Mesenteric fat pad (tissue), 1 donor: ENCODE measurements around the gene PSPN. TPM values are rescaled to one million over a fixed set of nuclear protein-coding genes. Genes with fewer than 3 reads are reported as not detected.
"Not testable (repeated sequence)": the region's sequence is repeated elsewhere in the genome, so short reads cannot be mapped to it uniquely, and the experiment has no call there.

ENCODE experiments used
- DNase-seq: peaks from one replicate; pipeline ENCODE4 v3.0.0-alpha.2; 2020; ENCODE audit warnings: low spot score
- total RNA-seq: library from RNA; stranded (reverse); fragmentation: NEBNext Ultra II Directional; extraction: Animal tissue kit (Norgen Biotek cat#: 25700); gene quantifications from one replicate; pipeline ENCODE4 v1.2.1, GENCODE V29; 2021
- donor health status: DM: yes; HTN: yes; CAD: no.

PSPN gene
- total RNA-seq, 1 donor from 2014 or later = 0.87 TPM

DNA sequence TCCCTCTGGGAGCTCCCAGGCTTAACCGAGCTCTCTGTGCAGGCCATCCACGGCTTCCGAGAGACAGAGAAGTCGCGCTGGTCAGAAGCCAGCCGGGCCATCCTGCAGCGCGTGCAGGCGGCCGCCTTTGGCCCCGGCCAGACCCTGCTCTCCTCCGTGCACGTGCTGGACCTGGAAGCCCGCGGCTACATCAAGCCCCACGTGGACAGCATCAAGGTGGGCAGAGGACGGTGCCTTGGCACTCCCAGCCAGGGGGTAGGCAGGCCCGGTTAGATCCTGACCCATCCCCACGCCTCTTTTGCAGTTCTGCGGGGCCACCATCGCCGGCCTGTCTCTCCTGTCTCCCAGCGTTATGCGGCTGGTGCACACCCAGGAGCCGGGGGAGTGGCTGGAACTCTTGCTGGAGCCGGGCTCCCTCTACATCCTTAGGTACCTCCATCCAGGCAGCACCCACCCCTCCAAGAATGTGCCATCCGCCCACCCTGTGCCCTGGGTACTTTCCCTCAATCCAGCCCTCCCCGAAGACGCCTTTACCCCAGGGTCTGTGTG lies 1.5 kb downstream of the PSPN start:
- no peak for DNase-seq

DNA sequence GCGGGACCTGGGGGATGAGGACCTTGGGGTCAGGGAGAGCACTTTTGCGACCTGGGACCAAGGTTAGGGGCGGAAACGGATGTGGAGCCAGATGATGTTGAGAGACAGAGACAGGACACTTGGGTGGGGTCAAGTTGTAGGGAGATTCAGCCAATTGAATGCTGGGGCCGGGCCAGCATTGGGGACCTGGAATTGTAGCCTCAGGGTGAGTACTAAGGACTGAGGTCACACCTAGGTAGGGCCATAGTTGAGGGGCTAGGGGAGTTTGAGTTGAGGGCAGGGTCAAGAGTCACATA lies 2.0 kb downstream of the PSPN start:
- no peak for DNase-seq

DNA sequence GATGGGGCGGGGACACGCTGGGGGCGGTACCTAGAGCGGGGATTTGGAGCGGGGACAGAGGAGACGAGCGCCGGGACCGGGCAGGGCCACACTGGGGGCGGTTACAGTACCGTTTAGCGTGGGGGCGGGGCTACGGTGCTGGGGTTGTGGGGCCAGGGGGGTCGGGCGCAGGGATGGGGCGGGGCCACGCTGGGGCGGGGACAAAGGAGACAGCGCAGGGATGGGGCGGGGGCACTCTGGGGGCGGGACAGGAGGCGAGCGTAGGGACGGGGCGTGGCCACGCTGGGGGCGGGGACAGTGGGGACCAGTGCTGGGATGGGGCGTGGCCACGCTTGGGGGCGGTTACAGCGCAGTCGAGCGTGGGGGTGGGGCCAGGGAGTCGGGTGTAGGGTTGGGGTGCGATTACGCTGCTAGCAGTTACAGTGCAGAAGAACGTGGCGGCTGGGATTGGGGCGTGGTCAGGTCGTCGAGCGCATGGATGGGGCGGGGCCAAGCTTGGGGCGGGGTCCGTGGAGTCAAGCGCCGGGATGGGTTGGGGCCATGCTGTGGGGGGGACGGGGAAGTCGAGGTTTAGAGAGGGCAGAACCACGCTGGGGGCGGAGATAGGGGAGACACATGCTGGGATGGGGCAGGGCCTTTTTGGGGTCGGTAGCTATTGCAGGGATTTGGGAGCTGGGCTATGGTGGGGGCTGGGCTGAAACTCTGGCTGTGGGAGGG lies 2.5 kb downstream of the PSPN start:
- peak; percentile 99 for DNase-seq

DNA sequence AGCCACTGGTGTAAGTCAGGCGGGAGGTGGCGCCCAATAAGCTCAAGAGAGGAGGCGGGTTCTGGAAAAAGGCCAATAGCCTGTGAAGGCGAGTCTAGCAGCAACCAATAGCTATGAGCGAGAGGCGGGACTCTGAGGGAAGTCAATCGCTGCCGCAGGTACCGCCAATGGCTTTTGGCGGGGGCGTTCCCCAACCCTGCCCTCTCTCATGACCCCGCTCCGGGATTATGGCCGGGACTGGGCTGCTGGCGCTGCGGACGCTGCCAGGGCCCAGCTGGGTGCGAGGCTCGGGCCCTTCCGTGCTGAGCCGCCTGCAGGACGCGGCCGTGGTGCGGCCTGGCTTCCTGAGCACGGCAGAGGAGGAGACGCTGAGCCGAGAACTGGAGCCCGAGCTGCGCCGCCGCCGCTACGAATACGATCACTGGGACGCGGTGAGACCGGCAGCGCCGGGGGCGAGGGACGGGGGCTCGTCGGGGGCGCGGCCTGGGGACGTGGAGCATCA lies 3.1 kb downstream of the PSPN start, which contains the start of gene ALKBH7:
Gene ALKBH7, plus strand, starts transcription at position 201 of the 502 bp plus-strand sequence. Its CDS starts 27 bp downstream, at position 228.
- DNase-seq = peak; percentile 96

DNA sequence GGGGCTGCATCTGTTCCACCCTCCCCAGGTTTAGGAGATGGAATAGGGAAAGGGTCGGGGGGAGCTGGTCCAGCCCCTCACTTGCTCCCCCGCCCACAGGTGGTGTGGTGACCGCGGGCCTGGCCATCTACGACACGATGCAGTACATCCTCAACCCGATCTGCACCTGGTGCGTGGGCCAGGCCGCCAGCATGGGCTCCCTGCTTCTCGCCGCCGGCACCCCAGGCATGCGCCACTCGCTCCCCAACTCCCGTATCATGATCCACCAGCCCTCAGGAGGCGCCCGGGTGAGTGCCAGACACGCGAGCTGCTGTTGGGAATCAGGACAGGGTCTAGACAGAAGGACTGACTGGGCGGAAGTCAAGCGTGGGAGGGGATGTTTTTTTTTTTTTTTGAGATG lies 11.4 kb downstream of the PSPN start:
- no peak for DNase-seq

DNA sequence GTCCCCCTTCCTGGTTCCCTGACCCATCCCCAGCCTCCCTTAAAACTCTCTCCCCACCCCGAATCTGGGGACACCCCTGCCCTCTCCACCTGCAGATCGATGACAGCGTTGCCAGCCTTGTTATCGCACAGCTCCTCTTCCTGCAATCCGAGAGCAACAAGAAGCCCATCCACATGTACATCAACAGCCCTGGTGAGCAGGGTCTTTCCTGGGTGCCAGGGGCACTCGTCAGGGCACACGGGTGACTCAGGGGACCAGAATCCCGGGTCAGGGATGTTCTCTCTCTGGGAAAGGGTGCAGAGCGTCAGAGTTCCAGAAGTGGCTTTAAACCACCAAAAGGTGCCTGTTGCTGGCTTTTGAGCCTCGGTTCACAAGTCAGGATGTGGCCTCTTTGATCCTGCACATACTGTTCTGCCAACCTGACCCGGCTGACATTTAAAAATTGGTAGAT lies 13.4 kb downstream of the PSPN start:
- DNase-seq = no peak

DNA sequence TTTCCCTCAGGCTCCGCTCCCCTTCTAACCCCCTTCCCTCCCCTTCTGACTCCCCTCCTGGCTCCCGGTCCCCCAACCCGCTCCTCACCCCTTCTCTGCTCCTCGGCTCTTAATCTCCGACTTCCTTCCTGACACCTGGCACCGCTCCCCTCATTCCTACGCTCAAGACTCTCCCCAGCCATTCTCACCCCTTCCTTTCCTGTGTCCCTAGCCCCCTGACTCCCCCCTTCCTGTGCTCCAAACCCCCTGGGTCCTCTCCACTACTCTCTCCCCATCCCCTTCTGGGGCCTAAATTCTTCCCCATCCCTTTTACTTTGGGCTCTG lies 13.7 kb downstream of the PSPN start:
- DNase-seq = no peak

DNA sequence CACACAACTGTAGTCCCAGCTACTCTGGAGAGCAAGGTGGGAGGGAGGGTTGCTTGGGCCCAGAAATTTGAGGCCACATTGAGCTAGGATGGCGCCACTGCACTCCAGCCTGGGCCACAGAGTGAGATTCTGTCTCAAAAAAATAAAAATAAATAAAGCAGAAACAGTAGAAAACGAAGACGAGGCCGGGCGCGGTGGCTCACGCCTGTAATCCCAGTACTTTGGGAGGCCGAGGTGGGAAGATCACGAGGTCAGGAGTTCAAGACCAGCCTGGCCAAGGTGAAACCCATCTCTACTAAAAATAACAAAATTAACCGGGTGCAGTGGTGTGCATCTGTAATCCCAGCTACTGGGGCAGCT lies 14.9 kb downstream of the PSPN start:
- not testable (repeated sequence) for DNase-seq

DNA sequence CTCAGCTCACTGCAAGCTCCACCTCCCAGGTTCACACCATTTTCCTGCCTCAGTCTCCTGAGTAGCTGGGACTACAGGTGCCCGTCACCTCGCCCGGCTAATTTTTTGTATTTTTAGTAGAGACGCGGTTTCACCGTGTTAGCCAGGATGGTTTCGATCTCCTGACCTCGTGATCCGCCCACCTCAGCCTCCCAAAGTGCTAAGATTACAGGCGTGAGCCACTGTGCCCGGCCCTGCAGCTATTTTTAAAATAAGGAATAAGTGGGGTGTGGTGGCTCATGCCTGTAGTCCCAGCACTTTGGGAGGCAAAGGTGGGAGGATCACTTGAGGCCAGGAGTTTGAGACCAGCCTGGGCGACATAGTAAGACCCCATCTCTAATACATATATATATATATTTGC lies 15.3 kb downstream of the PSPN start:
- not testable (repeated sequence) for DNase-seq

DNA sequence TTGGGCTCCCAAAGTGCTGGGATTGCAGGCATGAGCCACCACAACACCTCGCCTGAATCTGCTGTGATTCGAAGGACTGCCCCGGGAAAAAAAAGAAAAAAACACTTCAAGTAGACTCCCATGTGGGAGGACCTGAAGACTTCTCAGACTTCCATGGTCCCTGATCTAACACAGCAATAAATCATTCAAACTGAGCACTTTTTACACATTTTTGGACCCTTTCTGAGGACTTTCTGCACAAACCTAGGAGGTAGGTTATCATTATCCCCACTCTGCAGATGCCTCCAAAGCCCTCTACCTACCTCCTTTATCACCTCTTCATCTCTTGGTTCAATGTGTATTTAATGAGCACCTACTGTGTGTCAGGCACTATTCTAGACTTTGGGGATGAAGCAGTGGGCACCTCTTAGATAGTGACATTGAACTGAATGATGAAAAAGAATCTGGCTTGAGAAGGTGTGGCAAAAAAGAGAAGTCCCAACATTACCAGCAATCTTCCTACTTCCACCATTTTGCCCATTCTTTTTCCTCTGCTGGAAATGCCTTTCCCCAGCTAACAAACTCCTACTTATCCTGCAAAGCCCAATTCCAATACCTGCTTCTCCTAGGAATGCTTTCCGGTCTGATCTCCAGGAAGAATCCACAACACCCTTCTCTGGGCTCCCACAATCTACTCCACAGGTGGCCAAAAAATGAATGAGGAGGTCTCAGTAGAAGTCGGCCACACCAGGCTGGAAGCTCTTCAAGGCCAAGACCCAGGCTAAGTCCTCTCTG lies 16.0 kb downstream of the PSPN start:
- no peak for DNase-seq

DNA sequence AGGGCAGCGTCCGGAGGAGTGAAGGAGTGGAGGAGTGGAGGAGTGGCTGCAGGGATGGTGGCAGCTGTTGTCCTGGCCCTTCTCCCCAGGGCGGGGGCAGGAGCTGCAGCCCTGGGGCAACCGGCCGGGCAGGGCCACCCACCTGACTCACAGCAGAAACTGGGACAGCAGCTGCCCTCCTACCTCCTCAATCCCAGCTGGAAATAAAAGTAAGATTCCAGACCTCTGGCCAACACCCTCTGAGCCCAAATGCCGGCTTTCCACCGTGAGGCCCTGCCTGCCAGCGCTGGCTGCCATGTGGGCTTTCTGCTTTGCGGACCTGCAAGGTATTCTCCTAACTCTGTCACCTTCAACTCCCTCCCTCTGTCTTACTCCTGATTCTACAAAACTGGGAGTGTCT lies 17.7 kb downstream of the PSPN start:
- DNase-seq = no peak

DNA sequence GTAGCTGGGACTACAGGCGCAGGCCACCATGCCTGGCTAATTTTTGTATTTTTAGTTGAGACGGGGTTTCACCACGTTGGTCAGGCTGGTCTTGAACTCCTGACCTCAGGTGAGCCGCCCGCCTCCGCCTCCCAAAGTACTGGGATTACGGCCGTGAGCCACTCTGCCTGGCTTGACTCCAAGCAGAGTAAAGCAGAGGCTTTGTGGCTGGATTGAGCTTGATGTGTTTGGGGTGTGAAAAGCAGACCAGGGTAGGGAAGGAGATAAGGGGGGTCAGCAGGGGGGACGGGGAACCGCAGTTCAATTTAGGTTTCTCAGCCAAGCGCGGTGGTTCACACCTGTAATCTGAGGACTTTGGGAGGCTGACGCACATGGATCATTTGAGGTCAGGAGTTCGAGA lies 18.6 kb downstream of the PSPN start:
- DNase-seq = no peak

DNA sequence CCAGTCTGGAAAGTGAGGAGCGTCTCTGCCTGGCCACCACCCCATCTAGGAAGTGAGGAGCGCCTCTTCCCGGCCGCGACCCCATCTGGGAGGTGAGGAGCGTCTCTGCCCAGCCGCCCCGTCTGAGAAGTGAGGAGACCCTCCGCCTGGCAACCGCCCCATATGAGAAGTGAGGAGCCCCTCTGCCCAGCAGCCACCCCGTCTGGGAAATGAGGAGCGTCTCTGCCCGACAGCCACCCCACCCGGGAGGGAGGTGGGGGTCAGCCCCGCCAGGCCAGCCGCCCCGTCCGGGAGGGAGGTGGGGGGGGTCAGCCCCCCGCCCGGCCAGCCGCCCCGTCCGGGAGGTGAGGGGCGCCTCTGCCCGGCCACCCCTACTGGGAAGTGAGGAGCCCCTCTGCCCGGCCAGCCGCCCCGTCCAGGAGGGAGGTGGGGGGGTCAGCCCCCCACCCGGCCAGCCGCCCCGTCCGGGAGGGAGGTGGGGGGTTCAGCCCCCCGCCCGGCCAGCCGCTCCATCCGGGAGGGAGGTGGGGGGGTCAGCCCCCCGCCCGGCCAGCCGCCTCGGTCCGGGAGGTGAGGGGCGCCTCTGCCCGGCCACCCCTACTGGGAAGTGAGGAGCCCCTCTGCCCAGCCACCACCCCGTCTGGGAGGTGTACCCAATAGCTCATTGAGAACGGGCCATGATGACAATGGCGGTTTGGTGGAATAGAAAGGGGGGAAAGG lies 20.3 kb downstream of the PSPN start:
- not testable (repeated sequence) for DNase-seq

DNA sequence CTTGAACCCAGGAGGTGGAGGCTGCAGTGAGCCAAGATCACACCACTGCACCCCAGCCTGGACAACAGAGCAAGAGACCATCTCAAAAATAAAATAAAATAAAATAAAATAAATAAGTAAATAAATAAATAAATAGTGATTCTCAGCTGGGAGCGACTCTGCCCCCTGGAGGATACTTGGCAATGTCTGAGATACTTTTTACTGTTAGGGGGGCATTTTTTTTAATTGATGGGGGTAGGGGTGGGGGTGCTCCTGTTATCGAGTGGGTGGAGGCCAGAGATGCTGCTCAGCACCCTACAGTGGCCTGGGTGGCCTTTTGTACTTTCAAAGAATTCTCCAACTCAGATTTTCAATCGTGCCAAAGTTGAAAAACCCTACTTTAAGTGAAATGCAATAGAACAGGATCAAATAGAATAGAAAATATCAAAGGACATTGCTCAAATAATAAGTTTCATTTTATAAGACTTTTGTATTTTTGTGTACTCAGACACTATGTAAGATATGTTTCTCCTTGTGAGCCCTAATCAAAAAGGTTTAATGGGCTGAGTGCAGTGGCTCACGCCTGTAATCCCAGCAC lies 21.5 kb downstream of the PSPN start:
- DNase-seq = no peak

DNA sequence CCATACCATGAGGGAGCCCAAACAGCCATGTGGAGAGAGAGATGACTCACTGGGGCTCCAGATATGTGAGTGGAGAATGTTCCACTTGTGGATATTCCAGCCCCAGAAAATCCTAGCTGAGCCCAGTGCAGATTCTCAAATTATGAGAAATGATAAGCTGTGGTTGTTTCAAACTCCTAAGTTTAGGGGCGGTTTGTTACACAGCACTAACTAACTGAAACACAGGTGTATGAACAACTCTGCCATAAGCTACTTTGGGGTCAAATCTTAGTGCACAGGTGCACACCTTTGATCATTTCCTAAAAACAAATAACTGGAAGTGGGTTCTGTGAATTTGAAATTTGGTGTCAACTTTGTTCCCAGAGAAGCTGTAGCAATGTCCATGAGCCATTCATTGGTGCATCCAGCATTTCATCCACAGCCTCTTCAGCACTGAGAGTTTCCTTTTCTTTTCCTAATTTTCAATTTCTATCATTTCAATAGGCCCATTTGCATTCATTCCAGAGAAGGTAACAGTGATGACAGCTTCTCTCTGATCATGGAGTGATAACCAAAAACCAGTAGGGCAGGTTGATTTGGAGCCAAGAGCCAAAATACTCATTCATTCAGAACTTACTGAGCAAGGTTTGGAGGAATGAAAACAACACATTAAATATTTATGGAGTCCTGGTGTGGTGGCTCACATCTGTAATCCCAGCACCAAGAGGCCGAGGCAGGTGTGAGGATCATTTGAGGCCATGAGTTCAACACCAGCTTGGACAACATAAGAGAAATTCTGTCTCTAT lies 23.2 kb downstream of the PSPN start:
- no peak for DNase-seq

DNA sequence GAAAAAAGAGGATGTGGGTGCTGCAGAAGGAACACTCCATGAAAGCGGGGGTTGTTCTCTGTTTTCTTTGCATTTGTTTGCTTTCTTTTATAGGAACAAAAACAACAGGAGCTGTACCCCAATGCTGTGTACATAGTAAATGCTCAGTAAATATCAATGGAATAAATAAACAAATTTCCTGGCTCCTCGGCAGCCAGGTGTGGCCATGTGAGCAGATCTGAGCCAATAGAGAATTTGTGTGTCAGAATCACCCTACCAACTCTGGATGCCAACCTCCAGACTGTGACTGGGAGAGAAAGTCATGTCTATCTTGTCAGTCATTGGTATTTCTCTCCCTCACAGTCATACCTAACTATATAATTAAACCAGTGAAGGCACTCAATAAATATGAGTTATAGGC lies 25.0 kb downstream of the PSPN start:
- no peak for DNase-seq

DNA sequence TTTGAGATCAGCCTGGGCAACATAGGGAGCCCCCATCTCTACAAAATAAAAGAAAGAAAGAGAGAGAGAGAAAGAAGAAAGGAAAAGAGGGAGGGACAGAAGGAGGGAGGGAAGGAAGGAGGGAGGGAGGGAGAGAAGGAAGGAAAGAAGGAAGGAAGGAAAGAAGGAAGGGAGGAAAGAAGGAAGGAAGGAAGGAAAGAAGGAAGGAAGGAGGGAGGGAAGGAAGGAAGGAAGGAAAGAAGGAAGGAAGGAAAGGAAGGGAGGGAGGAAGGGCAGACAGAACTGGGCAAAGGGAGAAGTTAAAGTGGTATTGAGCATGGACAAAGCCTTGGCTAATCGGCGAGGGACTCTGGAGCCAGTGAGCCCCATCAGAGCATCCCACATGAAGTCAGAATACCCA lies 26.5 kb downstream of the PSPN start:
- DNase-seq = not testable (repeated sequence)

DNA sequence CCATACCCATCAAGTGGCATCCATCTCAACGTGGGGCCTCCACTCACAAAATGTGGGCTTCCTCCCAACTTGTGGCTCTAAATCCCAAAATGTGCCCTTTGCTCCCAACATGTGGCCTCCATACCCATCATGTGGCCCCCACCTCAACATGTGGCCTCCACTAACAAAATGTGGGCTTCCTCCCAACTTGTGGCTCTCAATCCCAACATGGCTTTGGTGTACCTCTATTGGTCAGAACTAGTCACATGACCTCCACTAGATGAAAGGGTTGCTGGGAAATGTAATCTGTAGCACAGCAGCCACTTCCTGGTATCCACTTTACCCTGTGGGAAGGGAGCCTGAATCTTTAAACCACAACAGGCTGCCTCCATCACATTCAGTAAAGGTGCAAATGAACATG lies 32.3 kb downstream of the PSPN start:
- DNase-seq = no peak

DNA sequence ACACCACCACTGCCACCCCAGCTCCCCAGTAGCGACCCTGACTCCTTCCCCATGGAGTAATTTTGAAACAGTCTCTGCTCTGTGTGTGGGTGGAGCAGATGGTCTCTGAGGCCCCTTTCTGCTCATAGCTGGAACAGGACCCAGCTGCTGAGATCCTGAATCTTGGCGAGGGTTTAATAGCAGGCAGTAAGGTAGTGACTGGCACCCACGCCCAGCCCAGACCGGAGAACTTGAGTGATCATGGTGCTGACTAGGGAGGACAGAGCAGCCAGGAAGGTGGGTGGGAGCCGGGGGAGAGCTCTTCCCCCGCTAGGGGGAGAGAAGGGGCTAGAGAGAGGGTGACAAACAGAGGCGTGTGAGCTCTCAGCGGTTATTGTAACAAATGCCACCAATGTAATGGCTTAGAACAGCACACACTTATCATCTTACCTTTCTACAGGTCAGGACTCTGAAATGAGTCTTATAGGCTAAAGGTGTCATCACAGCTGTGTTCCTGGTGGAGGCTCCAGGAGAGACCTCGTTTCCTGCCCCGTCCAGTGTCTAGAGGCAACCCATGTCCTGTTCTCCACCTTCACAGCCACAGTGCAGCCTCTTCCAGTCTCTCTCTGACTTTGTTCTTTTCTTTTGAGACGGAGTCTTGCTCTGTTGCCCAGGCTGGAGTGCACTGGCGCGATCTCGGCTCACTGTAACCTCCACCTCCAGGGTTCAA lies 35.1 kb downstream of the PSPN start:
- DNase-seq = no peak
